SU-DHL-6 (cell line): Measurements from ENCODE around the gene TGDS.
A peak's percentile ranks its signal among the peaks of the same experiment; 100 is the strongest.

Experiments
- H2AFZ ChIP-seq: fragments of 200-600 bp; sonication (generic); 2 replicates; pipeline ENCODE4 v1.6.1; 2014; ENCODE audit warnings: low read depth, mild to moderate bottlenecking, moderate library complexity, mixed read lengths, antibody characterized with exemption, low read length; ENCODE audit not compliant: severe bottlenecking
- H3F3A ChIP-seq: fragments of 200-600 bp; shearing (Covaris generic); 2 replicates; pipeline ENCODE4 v1.6.0; 2016; ENCODE audit warnings: antibody characterized with exemption, mild to moderate bottlenecking; ENCODE audit not compliant: insufficient read depth
- H3K27ac ChIP-seq: fragments of 200-600 bp; sonication (generic); 2 replicates; pipeline ENCODE4 v1.5.1; 2016; ENCODE audit warnings: low read depth, mild to moderate bottlenecking, low read length, moderate library complexity, mixed read lengths
- H3K27me3 ChIP-seq: fragments of 200-600 bp; sonication (generic), shearing (Covaris generic); 2 replicates; pipeline ENCODE4 v1.6.0; 2014; ENCODE audit warnings: mild to moderate bottlenecking, low read length
- H3K36me3 ChIP-seq: fragments of 200-600 bp; sonication (generic); 2 replicates; pipeline ENCODE4 v1.6.1; 2014; ENCODE audit warnings: mild to moderate bottlenecking, low read length, mixed read lengths
- H3K4me2 ChIP-seq: fragments of 300-600, 200-600 bp; shearing (Covaris generic), sonication (generic); 2 replicates; pipeline ENCODE4 v1.6.0; 2014; ENCODE audit warnings: low read length, low read depth, mild to moderate bottlenecking; ENCODE audit not compliant: poor library complexity, severe bottlenecking
- H3K4me3 ChIP-seq: fragments of 200-600 bp; sonication (generic); 2 replicates; pipeline ENCODE4 v1.5.1; 2014; ENCODE audit warnings: antibody characterized with exemption, low read length, mild to moderate bottlenecking, mixed read lengths; ENCODE audit not compliant: insufficient read depth, poor library complexity, severe bottlenecking
- H3K79me2 ChIP-seq: fragments of 200-600 bp; sonication (generic); 2 replicates; pipeline ENCODE4 v1.6.1; 2014; ENCODE audit warnings: mild to moderate bottlenecking, low read length, moderate library complexity; ENCODE audit not compliant: insufficient read depth
- H3K9ac ChIP-seq: fragments of 200-600 bp; sonication (generic); 2 replicates; pipeline ENCODE4 v1.7.0; 2014; ENCODE audit warnings: mild to moderate bottlenecking, low read length
- H3K9me2 ChIP-seq: fragments of 200-600 bp; sonication (generic); replicated peaks from 2 replicates; pipeline ENCODE4 v1.6.1; 2014; ENCODE audit warnings: low read length; ENCODE audit not compliant: insufficient read depth
- H3K9me3 ChIP-seq: fragments of 200-600 bp; sonication (generic); 2 replicates; pipeline ENCODE4 v1.6.1; 2014; ENCODE audit warnings: low read length, mixed read lengths; ENCODE audit not compliant: insufficient read depth
- H4K20me1 ChIP-seq: fragments of 200-600 bp; sonication (generic); 2 replicates; pipeline ENCODE4 v1.6.1; 2014; ENCODE audit warnings: low read depth, mild to moderate bottlenecking, antibody characterized with exemption, low read length, moderate library complexity, mixed read lengths
- CTCF ChIP-seq: fragments of 200-600 bp; sonication (generic); IDR thresholded peaks from one replicate; pipeline ENCODE4 v1.5.1; 2017; ENCODE audit warnings: antibody characterized with exemption, mild to moderate bottlenecking, low read length, moderate library complexity; ENCODE audit not compliant: insufficient read depth, poor library complexity, severe bottlenecking
- EZH2phosphoT487 ChIP-seq: fragments of 200-600 bp; sonication (generic), shearing (Covaris generic); conservative IDR thresholded peaks from 2 replicates; pipeline ENCODE4 v1.6.1; 2018; ENCODE audit warnings: mild to moderate bottlenecking, antibody characterized with exemption, low read length, moderate library complexity, mixed read lengths

TGDS gene

DNA sequence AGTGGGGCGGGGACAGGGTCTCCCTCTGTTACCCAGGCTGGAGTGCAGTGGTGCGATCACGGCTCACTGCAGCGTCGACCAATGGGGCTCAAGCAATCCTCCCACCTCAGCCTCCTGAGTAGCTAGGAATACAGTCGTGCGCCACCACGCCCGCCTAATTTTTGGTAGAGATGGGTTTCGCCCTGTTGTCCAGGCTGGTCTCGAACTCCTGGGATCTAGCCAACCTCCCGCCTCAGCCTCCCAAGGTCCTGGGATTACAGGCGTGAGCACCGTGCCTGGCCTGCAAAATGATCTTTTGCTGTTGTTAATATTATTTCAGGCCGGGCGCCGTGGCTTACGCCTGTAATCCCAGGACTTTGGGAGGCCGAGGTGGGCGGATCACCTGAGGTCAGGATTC lies 621 bp upstream of the TGDS start:
- Histone ChIP-seq H3K79me2 (peaks cover 32% of the 10 kb centered on the region), H3K27ac (peak overlapping the region; percentile 37; the same call in 1 of the 2 replicates), H3K9ac (peak overlapping the region; percentile 83), H3K27me3 (no peaks in the 10 kb centered on the region), H3K36me3 (peaks cover 9% of the 10 kb centered on the region; the same call in 1 of the 2 replicates), H3K4me3 (peak overlapping the region; percentile 93), H3F3A (peaks cover 12% of the 10 kb centered on the region), H3K4me2 (peak overlapping the region; percentile 81), H3K9me3 (no peaks in the 10 kb centered on the region; the same call in 1 of the 2 replicates), H4K20me1 (no peaks in the 10 kb centered on the region), H3K9me2 (no peaks in the 10 kb centered on the region), H2AFZ (peak overlapping the region; percentile 75)
- TF ChIP-seq EZH2phosphoT487, result no peak
- TF ChIP-seq CTCF, result no peak

DNA sequence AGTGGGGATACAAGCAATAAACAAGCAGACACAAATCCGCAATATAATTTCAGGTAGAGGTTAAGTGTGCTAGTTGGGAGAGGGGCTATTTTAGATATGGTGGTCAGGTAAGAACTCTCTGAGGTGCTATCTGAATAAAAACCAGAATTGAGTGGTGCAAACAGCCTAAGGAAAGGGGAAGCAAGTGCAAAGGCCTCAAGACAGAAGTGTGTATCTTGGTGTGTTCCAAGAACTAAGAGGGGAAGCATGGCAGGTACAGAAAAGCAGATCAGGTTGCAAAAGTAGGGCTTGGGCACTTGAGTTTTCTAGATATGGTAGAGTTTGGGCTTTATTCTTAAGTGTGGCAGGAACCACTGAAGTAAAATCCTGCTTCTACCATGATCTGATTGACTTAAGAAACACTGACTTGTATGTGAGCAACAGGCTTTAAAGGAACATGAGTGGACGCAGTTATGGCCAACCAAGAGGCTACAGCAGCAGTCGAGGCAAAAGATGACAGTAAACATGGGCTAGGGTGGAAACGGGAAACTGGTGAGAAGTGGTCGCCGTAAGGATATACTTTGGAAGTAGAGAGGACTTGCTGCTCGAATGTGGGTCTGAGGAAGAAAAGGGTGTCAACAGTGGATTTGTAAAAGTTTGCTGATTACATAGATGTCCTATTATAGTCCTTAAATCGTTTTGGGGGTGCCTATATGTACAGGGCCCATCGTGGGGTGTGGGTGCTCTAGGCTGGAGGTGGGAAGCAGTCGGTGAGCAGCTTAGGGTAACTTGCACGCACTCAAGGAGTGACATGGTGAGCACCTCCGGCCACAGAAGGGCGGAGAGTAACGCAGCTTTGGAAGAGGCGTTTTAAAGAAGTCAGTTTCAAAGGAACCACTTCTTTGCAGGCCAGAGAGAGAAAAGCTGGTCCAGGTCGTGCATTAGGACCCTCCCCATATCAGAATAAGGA lies 677 bp downstream of the TGDS start:
- H3K9ac ChIP-seq, result peak overlapping the region; percentile 83
- H3K4me2 ChIP-seq, result peak overlapping the region; percentile 81
- peaks cover 39% of the 10 kb centered on the region for H3K79me2 ChIP-seq
- peaks cover 12% of the 10 kb centered on the region for H3F3A ChIP-seq
- no peaks in the 10 kb centered on the region for H3K9me2 ChIP-seq
- no peaks in the 10 kb centered on the region for H4K20me1 ChIP-seq
- H3K4me3 ChIP-seq, result peak overlapping the region; percentile 93
- no peaks in the 10 kb centered on the region for H3K27me3 ChIP-seq
- no peaks in the 10 kb centered on the region for H3K9me3 ChIP-seq
- peak overlapping the region; percentile 65 for H3K27ac ChIP-seq
- H2AFZ ChIP-seq, result peak overlapping the region; percentile 75
- peaks cover 16% of the 10 kb centered on the region; the same call in 1 of the 2 replicates for H3K36me3 ChIP-seq
- TF ChIP-seq CTCF (no peak), EZH2phosphoT487 (no peak)

- H4K20me1 ChIP-seq, result no peaks in the 10 kb centered on the region
Observed at GRCh38 chr13:94590744-94591143, 5.2 kb downstream of the TGDS start.

More at GRCh38 chr13:94590744-94591143, 5.2 kb downstream of the TGDS start:
- H3K9ac ChIP-seq, result no peak overlapping the region
- H3K9me2 ChIP-seq, result no peaks in the 10 kb centered on the region
- H3K4me2 ChIP-seq, result no peak overlapping the region
- TF ChIP-seq EZH2phosphoT487, result no peak
- TF ChIP-seq CTCF, result no peak
- no peaks in the 10 kb centered on the region for H3K27me3 ChIP-seq
- peaks cover 39% of the 10 kb centered on the region for H3K79me2 ChIP-seq
- no peak overlapping the region for H3K27ac ChIP-seq
- peaks cover 27% of the 10 kb centered on the region; the same call in 1 of the 2 replicates for H3K36me3 ChIP-seq
- H3K4me3 ChIP-seq, result no peak overlapping the region
- 0 out of 2 replicates have a peak, but pooled peaks cover 3% of the 10 kb centered on the region for H3F3A ChIP-seq
- no peak overlapping the region for H2AFZ ChIP-seq
- H3K9me3 ChIP-seq, result no peaks in the 10 kb centered on the region
